ENCODE measurements around the gene WFS1.

Gene WFS1

GRCh38 chr4:6258741-6259140, 10.9 kb upstream of the WFS1 start:
- no peak for DNase-seq (ENCODE audit: low spot score)
- CTCF ChIA-PET: interaction anchor here (1.0 kb wide), 2 partner anchors 69 to 73 kb away, joined by 4 to 7 read pairs; no protein-coding TSS in a partner anchor
- no peak for TF ChIP-seq CTCF (conservative IDR thresholded peaks at IDR 0.05; ENCODE audit: low read depth)
- no peak overlapping the region for H3K27ac ChIP-seq
- POLR2A ChIA-PET (ENCODE audit: low non-redundant PET): no interaction called here

GRCh38 chr4:6259886-6260285, 9.8 kb upstream of the WFS1 start:
- ChIA-PET POLR2A (ENCODE audit: low non-redundant PET) (no interaction called here), CTCF (interaction anchor here (0.5 kb wide), 1 partner anchor 109 kb away, joined by 3 read pairs; no protein-coding TSS in a partner anchor)
- no peak for TF ChIP-seq CTCF (conservative IDR thresholded peaks at IDR 0.05; ENCODE audit: low read depth)

GRCh38 chr4:6262176-6262575, 7.5 kb upstream of the WFS1 start:
- no peak for TF ChIP-seq CTCF (conservative IDR thresholded peaks at IDR 0.05; ENCODE audit: low read depth)
- H3K27ac ChIP-seq: no peak overlapping the region
- CTCF ChIA-PET: interaction anchor here (0.7 to 1.0 kb wide), 2 partner anchors 11 to 65 kb away, joined by 3 read pairs; no protein-coding TSS in a partner anchor
- DNase-seq (ENCODE audit: low spot score): no peak
- POLR2A ChIA-PET (ENCODE audit: low non-redundant PET): no interaction called here

More at GRCh38 chr4:6259886-6260285, 9.8 kb upstream of the WFS1 start:
- H3K27ac ChIP-seq: no peak overlapping the region
- no peak for DNase-seq (ENCODE audit: low spot score)

- no peak for TF ChIP-seq CTCF (conservative IDR thresholded peaks at IDR 0.05; ENCODE audit: low read depth)
- no peak for DNase-seq (ENCODE audit: low spot score)
- CTCF ChIA-PET: interaction anchor here (1.0 kb wide), 1 partner anchor 12 kb away, joined by 3 read pairs; no protein-coding TSS in a partner anchor
- POLR2A ChIA-PET (ENCODE audit: low non-redundant PET): no interaction called here
- no peak overlapping the region for H3K27ac ChIP-seq
Measured at GRCh38 chr4:6262847-6263487, 6.7 kb upstream of the WFS1 start.

- TF ChIP-seq CTCF (conservative IDR thresholded peaks at IDR 0.05; ENCODE audit: low read depth): no peak
- no peak for DNase-seq (ENCODE audit: low spot score)
- CTCF ChIA-PET: interaction anchor here (0.9 to 1.3 kb wide), 3 partner anchors 13 to 64 kb away, joined by 6 to 12 read pairs (median 10); no protein-coding TSS in a partner anchor
- POLR2A ChIA-PET (ENCODE audit: low non-redundant PET): no interaction called here
- H3K27ac ChIP-seq: no peak overlapping the region
Measured at GRCh38 chr4:6263526-6264224, 6.0 kb upstream of the WFS1 start.

- POLR2A ChIA-PET (ENCODE audit: low non-redundant PET): no interaction called here
- TF ChIP-seq CTCF (conservative IDR thresholded peaks at IDR 0.05; ENCODE audit: low read depth): no peak
- H3K27ac ChIP-seq: no peak overlapping the region
- no peak for DNase-seq (ENCODE audit: low spot score)
- CTCF ChIA-PET: interaction anchor here (0.9 to 1.3 kb wide), 3 partner anchors 13 to 63 kb away, joined by 6 to 12 read pairs (median 10); no protein-coding TSS in a partner anchor
Measured at GRCh38 chr4:6264225-6264540, 5.5 kb upstream of the WFS1 start.
